Measurements from ENCODE around the gene FKBP10. TPM values are rescaled to one million over a fixed set of nuclear protein-coding genes. Genes with fewer than 3 reads are reported as not detected.

Gene FKBP10
- total and polyA plus RNA-seq, 9 of the 15 experiments (the other 6 are each of a cell fraction or from before 2014, with no cell fraction given), result 0.03 to 3.0 (median 1.4) TPM; not detected in 1

- WGBS (ENCODE audit: insufficient coverage, low coverage, missing lambda C conversion rate), result 18% methylated on average over 8 of the region's 8 CpGs
Measured at GRCh38 chr17:41806685-41807445, 5.9 kb upstream of the FKBP10 start.

More at GRCh38 chr17:41806685-41807445, 5.9 kb upstream of the FKBP10 start:
- Histone ChIP-seq H3K79me2 (ENCODE audit: control insufficient read depth, insufficient read depth, low read length) (no peaks in the 10 kb centered on the region), H3K9me3 (replicated peaks; ENCODE audit: control insufficient read depth, insufficient read depth, low read depth, low read length) (no peaks in the 10 kb centered on the region), H3K9ac (ENCODE audit: insufficient read depth in 1 of 2, low read depth in 2 of 2, low read length in 2 of 2) (peak overlapping the region in 1 of 2 experiments; percentile 32; a peak in 1 of 4 replicates), H3K4me2 (ENCODE audit: insufficient read depth, low read length) (no peak overlapping the region), H3K27ac (ENCODE audit: extremely low read depth, low read depth, low read length) (no peak overlapping the region), H4K20me1 (replicated peaks; ENCODE audit: control insufficient read depth, insufficient read depth, low read length) (no peaks in the 10 kb centered on the region), H3K36me3 (ENCODE audit: control insufficient read depth, insufficient read depth, low read length) (no peaks in the 10 kb centered on the region), H3K27me3 (ENCODE audit: control insufficient read depth in 2 of 2, insufficient read depth in 2 of 2, low read length in 2 of 2) (no peaks in the 10 kb centered on the region; a peak in 1 of 5 replicates), H2AFZ (ENCODE audit: low read depth, low read length) (no peak overlapping the region), H3K4me1 (replicated peaks in 1 of 2; ENCODE audit: control insufficient read depth in 2 of 2, insufficient read depth in 2 of 2, low read length in 2 of 2) (peaks cover 0 to 28% of the 10 kb centered on the region in 2 experiments; a peak in 3 of 5 replicates), H3K4me3 (no peak overlapping the region), H3K9me1 (ENCODE audit: control insufficient read depth, insufficient read depth, low read length) (no peaks in the 10 kb centered on the region)
- BruUV-seq (replicated peaks), result no TSS peak
- no peak for ATAC-seq
- intact Hi-C loops (cut with micrococcal nuclease) (loop anchor here (10.0 kb wide), 1 partner anchor 78 kb away; no protein-coding TSS in a partner anchor), in situ Hi-C loops (cut with MboI) (no loop called here)
- no peak for FAIRE-seq
- TF ChIP-seq NFIC (IDR thresholded peaks at IDR 0.05), result peak; percentile 52
- TF ChIP-seq BHLHE40 (IDR thresholded peaks at IDR 0.05; ENCODE audit: low read length), result no peak
- ChIA-PET POLR2A (interaction anchor here (0.6 to 1.9 kb wide), 3 partner anchors 11 to 18 kb away, joined by 3 to 5 read pairs (median 3); no protein-coding TSS in a partner anchor), CTCF (ENCODE audit: low intra/inter-chr PET ratio) (no interaction called here)
- no peak for DNase-seq (ENCODE audit: extremely low read depth in 1 of 4, low spot score in 3 of 4)

All from K562 (cell line).